Stimulated activated CD4-positive, alpha-beta T cell treated with anti-CD3 and anti-CD28 coated beads, TNF-alpha, amount 100 ng/mL, for 24 hours (primary cell): Measurements from ENCODE around the gene C10orf88.

Source experiments
- DNase-seq, 3 experiments: peaks; one replicate each; pipeline ENCODE4 v3.0.0-alpha.2; 2020; ENCODE audit warnings: low read depth in 3 of 3

Gene C10orf88

GRCh38 chr10:122953902-122954730 lies at the start of gene C10orf88:
Gene C10orf88 (minus strand): TSS chr10:122954227. CDS start chr10:122954178, 49 bp downstream.
- DNase-seq = peak; percentile 94 to 96 (median 94)

DNA sequence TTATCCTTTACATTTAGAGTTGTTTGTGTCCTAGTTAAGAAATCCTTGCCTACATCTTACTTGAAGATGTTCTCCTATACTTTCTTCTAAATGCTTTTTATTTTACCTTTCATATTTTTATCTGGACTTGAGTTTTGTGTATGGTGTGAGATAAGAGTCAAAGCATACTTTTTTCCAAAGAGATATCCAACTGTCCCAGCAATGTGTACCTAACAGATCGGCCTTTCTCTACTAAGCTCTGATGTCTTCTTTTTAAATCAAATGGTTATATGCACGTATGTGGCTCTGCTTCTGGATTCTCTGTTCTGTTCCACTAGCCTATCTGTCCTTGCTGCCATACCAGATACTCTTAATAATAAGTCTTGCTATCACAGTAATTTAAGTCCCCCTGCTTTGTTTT lies 47.3 kb upstream of the C10orf88 start:
- no peak for DNase-seq

- DNase-seq = no peak
Measured at GRCh38 chr10:123000155-123000554, 46.1 kb upstream of the C10orf88 start.

DNA sequence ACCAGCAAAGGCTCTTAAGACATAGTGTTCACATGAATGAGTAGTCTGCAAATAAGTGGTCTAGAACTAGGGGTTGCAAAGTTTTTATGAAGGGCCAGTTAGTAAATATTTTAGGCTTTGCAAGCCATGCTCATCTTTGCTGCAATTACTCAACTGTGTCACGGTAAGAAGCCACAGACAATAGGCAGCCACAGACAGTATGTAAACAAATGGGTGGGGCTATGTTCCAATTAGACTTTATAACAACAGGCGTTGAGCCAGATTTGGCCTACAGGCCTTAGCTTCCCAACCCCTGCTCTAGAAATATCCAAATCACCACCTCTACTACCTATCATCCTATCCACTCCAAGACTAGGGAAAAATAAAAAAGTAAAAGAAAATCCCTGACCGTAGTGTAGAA lies 45.3 kb upstream of the C10orf88 start:
- DNase-seq = no peak

- no peak for DNase-seq
Measured at GRCh38 chr10:122998934-122999333, 44.9 kb upstream of the C10orf88 start.

DNA sequence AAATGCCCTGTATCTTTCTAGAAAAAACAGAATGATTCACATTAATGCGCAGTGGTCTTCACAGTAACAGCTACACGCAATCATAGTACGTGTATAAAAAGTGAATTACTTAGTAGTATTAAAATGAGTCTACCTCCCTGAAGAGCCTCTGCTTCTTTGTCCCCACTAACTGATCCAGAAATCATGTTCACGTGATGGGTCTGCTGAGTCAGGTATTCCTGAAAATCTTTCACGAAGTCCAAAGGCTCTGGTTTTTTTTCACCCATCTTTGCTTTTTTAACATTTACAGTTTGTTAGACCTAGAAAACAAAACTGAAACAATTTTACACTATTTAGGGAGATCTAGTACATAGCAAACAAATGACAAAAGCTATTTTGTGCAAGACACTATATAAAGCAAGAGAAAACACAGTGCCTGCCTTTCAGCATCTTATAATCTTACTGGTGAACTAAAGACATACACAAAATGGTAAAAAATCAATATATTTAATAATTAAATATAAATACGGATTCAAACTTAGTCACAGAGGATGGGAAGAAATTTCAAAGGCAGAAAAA lies 44.4 kb upstream of the C10orf88 start:
- DNase-seq = no peak

DNA sequence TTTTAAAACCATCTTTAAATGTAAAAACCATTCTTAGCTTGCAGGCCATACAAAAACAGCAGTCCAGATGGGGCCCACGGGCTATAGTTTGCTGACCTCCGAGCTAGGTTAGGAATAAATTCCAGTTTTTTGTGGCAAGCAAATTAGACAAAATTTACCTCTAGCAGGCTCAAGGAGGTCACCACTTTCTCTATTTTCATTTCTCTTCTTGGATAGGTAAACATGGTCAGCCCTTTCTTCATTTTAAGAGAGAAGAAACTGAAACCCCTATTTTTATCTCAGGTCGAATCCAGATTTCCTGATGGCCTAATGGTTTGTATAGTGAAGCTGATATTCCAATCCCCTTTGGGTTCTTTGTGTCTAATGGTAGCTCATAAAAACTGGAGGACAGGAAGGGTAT lies 43.8 kb upstream of the C10orf88 start:
- no peak for DNase-seq

GRCh38 chr10:122995936-122996335 lies 41.9 kb upstream of the C10orf88 start:
- DNase-seq = no peak

DNA sequence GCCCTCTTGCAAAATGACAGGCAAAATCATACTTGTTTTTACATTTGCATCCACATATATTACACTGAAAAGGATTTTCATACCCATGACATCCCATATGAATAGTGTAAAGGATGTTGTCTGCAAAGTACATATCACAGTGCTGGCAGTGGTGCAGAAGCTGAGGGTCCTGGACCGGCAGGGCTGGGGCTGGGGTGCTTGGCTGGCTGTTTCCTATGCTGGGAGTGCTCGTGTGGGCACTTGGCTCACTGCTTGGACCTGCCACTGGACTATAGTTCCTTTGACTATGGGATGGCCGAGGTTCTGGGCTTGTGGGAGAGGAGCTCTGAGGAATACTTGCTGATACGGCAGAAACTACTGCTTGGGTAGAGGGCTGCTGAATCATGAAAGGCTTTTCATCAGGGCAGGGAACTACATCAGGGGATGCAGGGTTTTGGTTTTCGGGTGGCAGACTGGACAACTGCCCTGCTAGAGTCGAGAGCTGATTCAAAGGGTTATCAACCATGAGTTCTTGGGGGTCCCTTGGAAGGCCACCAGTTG lies 39.8 kb upstream of the C10orf88 start:
- no peak for DNase-seq

DNA sequence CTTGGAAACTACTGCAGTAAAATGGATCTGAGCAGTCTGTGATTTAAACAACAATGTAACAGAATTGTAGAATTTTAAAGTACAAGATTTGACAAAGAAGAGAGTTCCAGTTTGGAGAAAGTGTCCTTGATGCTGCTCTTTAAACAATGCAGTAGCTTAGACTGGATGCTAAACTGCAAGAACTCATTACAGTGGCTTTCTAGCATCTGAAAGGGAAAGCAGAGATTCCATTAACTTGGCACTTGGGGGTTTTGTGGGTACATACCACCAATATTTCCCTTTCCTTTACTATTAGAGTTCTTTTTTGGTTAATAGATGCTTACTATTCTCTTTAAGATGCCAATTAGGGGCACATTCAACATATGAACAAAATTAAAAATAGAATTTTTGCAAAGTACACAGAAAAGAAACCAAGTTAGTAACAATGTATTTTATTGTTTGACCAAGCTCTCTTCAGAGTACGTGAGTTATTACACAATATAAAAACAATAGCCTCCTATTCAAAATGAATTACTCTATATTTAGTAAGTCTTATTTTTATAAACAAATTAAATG lies 38.1 kb upstream of the C10orf88 start:
- DNase-seq = no peak

DNA sequence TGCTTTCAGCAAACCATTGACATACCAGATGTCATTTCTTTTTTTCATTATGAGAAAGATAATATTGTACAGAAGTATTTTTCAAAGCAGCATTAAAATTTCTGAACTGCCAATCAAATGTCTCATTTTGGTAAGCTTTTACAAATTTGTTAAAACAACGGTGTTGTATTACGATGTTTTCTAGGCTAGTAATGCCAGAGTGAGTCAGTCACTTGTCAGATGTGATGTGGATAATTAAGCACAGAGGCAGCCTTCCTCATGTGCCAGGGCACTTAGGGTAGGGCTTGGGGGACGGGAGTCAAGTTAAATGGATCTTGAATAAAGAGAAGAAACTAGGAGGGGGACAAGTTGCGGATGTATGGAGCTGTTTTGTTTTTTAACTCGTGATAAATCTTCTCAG lies 36.3 kb upstream of the C10orf88 start:
- DNase-seq = no peak

- DNase-seq = no peak
Measured at GRCh38 chr10:122988501-122988900, 34.5 kb upstream of the C10orf88 start.

- no peak for DNase-seq
Measured at GRCh38 chr10:122986335-122986734, 32.3 kb upstream of the C10orf88 start.

GRCh38 chr10:122984708-122985107 lies 30.7 kb upstream of the C10orf88 start:
- DNase-seq = no peak

GRCh38 chr10:122983898-122984297 lies 29.9 kb upstream of the C10orf88 start:
- DNase-seq = no peak

DNA sequence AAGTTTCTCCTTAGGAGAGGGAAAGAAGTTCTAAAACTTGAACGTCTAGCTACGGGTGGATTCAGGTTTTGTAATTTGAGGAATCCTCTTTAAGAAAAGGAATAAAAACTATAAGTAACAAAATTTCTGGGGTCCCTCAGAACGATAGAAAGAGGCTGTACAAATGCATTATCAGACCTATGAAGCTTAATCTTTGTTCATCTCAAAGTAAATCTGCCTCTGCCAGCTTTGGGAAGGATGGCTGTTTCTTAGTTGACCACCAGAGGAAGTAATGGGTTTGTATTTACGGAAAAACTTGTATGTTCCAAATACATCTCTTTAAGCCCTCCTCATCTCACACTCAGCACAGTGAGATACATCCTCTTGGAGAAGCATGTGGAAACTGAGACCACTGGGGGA lies 27.0 kb upstream of the C10orf88 start:
- DNase-seq = no peak

- DNase-seq = peak; percentile 72 to 87 (median 74)
Measured at GRCh38 chr10:122980209-122981065, 26.4 kb upstream of the C10orf88 start, which contains the start of gene PSTK. Gene PSTK (plus strand): TSS chr10:122980401. CDS start chr10:122980480, 79 bp downstream.

GRCh38 chr10:122974543-122975064 lies 20.6 kb upstream of the C10orf88 start:
- no peak for DNase-seq

GRCh38 chr10:122974023-122974422 lies 20.0 kb upstream of the C10orf88 start:
- DNase-seq = no peak

GRCh38 chr10:122968698-122969097 lies 14.7 kb upstream of the C10orf88 start:
- DNase-seq = no peak

- DNase-seq = no peak
Measured at GRCh38 chr10:122966879-122967278, 12.9 kb upstream of the C10orf88 start.
